GM21717 (cell line): ENCODE measurements around the gene TK1.
A peak's percentile ranks its signal among the peaks of the same experiment; 100 is the strongest.
"Not testable (repeated sequence)": the region's sequence is repeated elsewhere in the genome, so short reads cannot be mapped to it uniquely, and the experiment has no call there.

Experiments
- ATAC-seq: cut with Tn5 transposase; IDR thresholded peaks from one replicate; pipeline ENCODE4 v1.9.1; 2021; ENCODE audit warnings: mild to moderate bottlenecking, moderate library complexity; ENCODE audit not compliant: unreplicated experiment

Gene TK1

GRCh38 chr17:78180083-78180482, 6.8 kb downstream of the TK1 start:
- ATAC-seq = no peak

- ATAC-seq = no peak
Observed at GRCh38 chr17:78179372-78179771, 7.5 kb downstream of the TK1 start.

GRCh38 chr17:78176548-78177025, 10.3 kb downstream of the TK1 start:
- no peak for ATAC-seq

- ATAC-seq = no peak
Observed at GRCh38 chr17:78175643-78175981, 11.2 kb downstream of the TK1 start.

- ATAC-seq = no peak
Observed at GRCh38 chr17:78174870-78175642, 11.8 kb downstream of the TK1 start.

GRCh38 chr17:78174346-78174869, 12.4 kb downstream of the TK1 start:
- ATAC-seq = no peak

GRCh38 chr17:78173097-78173715, 13.6 kb downstream of the TK1 start:
- no peak for ATAC-seq

GRCh38 chr17:78172249-78173051, 14.4 kb downstream of the TK1 start:
- no peak for ATAC-seq

- ATAC-seq = not testable (repeated sequence)
Observed at GRCh38 chr17:78171591-78172248, 15.1 kb downstream of the TK1 start.

- no peak for ATAC-seq
Observed at GRCh38 chr17:78170692-78171590, 15.9 kb downstream of the TK1 start.

- ATAC-seq = peak; percentile 19
Observed at GRCh38 chr17:78168903-78169793, 17.7 kb downstream of the TK1 start.

- ATAC-seq = peak; percentile 32
Observed at GRCh38 chr17:78168242-78168902, 18.5 kb downstream of the TK1 start, which contains the start of gene SYNGR2. Gene SYNGR2 (plus strand): TSS chr17:78168581. CDS start chr17:78168617, 36 bp downstream.

GRCh38 chr17:78166416-78166815, 20.4 kb downstream of the TK1 start:
- ATAC-seq = no peak

GRCh38 chr17:78164748-78165607, 21.9 kb downstream of the TK1 start:
- no peak for ATAC-seq

GRCh38 chr17:78163881-78164747, 22.7 kb downstream of the TK1 start:
- ATAC-seq = no peak

GRCh38 chr17:78159575-78160158, 27.2 kb downstream of the TK1 start:
- no peak for ATAC-seq
